H1 (cell line): ENCODE measurements around the gene ACTR8. TPM values are rescaled to one million over a fixed set of nuclear protein-coding genes. Genes with fewer than 3 reads are reported as not detected.

Source experiments
- BRCA1 ChIP-seq: IDR thresholded peaks from 2 replicates; pipeline ENCODE4 v1.6.1; 2012; ENCODE audit warnings: low read depth, low read length, improper control_type of control experiment
- CTBP2 ChIP-seq: IDR thresholded peaks from 2 replicates; pipeline ENCODE4 v1.7.0; 2011; ENCODE audit warnings: borderline replicate concordance, mild to moderate bottlenecking, moderate library complexity, mixed read lengths, low read length; ENCODE audit not compliant: insufficient read depth, insufficient read length
- E2F6 ChIP-seq: IDR thresholded peaks from 2 replicates; pipeline ENCODE4 v1.6.1; 2012; ENCODE audit warnings: inconsistent platforms
- MAFK ChIP-seq: IDR thresholded peaks from 2 replicates; pipeline ENCODE4 v1.6.1; 2012; ENCODE audit warnings: low read depth, mild to moderate bottlenecking, improper control_type of control experiment, low read length
- RNF2 ChIP-seq: fragments of 200-900, 300-1000 bp; sonication (generic); IDR thresholded peaks from 2 replicates; pipeline ENCODE4 v1.7.1; 2016; ENCODE audit warnings: borderline replicate concordance, low read depth, mild to moderate bottlenecking, antibody characterized with exemption, low read length; ENCODE audit not compliant: poor library complexity, severe bottlenecking; ENCODE audit errors: missing control alignments
- RXRA ChIP-seq: IDR thresholded peaks from 2 replicates; pipeline ENCODE4 v1.6.1; 2011; ENCODE audit warnings: low read depth, mild to moderate bottlenecking, low read length, moderate library complexity; ENCODE audit not compliant: insufficient read depth
- SP4 ChIP-seq: IDR thresholded peaks from 2 replicates; pipeline ENCODE4 v1.6.1; 2012; ENCODE audit warnings: low read length, inconsistent platforms
- polyA plus RNA-seq, 7 experiments: library from polyadenylated mRNA; depleted of rRNA in 3 of 7; stranded (reverse) in 5 of 7; unstranded in 2 of 7; fragments of >200 nt in 5 of 7; fragments of 200-250 nt in 2 of 7; gene quantifications; 1 replicate in 5 of 7; 2 replicates in 1 of 7; 4 replicates in 1 of 7; pipeline versions ENCODE4 v1.2.1 to v1.2.3, GENCODE V29; 2011 to 2013; ENCODE audit warnings: missing spikeins in 2 of 7, mixed read lengths in 2 of 7
- total RNA-seq: library from RNA; stranded (reverse); fragmentation: NEBNext Ultra II Directional; extraction: Animal tissue kit (Norgen Biotek cat#: 25700); gene quantifications from 2 replicates; pipeline ENCODE4 v1.2.1, GENCODE V29; 2021
- TF ChIP-seq, protein P1 (sequence below): fragments of 300-600 bp; sonication (generic); IDR thresholded peaks from 2 replicates; pipeline ENCODE4 v1.7.1; 2012; ENCODE audit warnings: low read length, moderate library complexity, mild to moderate bottlenecking, inconsistent platforms; ENCODE audit not compliant: insufficient replicate concordance

The ACTR8 gene
- total and polyA plus RNA-seq, 2 of the 8 experiments (the other 6 are each of a cell fraction or from before 2014, with no cell fraction given) = 8.3 to 26.9 TPM

GRCh38 chr3:53881691-53882593 lies at the start of gene ACTR8 (continued):
- TF ChIP-seq, protein P1, sequence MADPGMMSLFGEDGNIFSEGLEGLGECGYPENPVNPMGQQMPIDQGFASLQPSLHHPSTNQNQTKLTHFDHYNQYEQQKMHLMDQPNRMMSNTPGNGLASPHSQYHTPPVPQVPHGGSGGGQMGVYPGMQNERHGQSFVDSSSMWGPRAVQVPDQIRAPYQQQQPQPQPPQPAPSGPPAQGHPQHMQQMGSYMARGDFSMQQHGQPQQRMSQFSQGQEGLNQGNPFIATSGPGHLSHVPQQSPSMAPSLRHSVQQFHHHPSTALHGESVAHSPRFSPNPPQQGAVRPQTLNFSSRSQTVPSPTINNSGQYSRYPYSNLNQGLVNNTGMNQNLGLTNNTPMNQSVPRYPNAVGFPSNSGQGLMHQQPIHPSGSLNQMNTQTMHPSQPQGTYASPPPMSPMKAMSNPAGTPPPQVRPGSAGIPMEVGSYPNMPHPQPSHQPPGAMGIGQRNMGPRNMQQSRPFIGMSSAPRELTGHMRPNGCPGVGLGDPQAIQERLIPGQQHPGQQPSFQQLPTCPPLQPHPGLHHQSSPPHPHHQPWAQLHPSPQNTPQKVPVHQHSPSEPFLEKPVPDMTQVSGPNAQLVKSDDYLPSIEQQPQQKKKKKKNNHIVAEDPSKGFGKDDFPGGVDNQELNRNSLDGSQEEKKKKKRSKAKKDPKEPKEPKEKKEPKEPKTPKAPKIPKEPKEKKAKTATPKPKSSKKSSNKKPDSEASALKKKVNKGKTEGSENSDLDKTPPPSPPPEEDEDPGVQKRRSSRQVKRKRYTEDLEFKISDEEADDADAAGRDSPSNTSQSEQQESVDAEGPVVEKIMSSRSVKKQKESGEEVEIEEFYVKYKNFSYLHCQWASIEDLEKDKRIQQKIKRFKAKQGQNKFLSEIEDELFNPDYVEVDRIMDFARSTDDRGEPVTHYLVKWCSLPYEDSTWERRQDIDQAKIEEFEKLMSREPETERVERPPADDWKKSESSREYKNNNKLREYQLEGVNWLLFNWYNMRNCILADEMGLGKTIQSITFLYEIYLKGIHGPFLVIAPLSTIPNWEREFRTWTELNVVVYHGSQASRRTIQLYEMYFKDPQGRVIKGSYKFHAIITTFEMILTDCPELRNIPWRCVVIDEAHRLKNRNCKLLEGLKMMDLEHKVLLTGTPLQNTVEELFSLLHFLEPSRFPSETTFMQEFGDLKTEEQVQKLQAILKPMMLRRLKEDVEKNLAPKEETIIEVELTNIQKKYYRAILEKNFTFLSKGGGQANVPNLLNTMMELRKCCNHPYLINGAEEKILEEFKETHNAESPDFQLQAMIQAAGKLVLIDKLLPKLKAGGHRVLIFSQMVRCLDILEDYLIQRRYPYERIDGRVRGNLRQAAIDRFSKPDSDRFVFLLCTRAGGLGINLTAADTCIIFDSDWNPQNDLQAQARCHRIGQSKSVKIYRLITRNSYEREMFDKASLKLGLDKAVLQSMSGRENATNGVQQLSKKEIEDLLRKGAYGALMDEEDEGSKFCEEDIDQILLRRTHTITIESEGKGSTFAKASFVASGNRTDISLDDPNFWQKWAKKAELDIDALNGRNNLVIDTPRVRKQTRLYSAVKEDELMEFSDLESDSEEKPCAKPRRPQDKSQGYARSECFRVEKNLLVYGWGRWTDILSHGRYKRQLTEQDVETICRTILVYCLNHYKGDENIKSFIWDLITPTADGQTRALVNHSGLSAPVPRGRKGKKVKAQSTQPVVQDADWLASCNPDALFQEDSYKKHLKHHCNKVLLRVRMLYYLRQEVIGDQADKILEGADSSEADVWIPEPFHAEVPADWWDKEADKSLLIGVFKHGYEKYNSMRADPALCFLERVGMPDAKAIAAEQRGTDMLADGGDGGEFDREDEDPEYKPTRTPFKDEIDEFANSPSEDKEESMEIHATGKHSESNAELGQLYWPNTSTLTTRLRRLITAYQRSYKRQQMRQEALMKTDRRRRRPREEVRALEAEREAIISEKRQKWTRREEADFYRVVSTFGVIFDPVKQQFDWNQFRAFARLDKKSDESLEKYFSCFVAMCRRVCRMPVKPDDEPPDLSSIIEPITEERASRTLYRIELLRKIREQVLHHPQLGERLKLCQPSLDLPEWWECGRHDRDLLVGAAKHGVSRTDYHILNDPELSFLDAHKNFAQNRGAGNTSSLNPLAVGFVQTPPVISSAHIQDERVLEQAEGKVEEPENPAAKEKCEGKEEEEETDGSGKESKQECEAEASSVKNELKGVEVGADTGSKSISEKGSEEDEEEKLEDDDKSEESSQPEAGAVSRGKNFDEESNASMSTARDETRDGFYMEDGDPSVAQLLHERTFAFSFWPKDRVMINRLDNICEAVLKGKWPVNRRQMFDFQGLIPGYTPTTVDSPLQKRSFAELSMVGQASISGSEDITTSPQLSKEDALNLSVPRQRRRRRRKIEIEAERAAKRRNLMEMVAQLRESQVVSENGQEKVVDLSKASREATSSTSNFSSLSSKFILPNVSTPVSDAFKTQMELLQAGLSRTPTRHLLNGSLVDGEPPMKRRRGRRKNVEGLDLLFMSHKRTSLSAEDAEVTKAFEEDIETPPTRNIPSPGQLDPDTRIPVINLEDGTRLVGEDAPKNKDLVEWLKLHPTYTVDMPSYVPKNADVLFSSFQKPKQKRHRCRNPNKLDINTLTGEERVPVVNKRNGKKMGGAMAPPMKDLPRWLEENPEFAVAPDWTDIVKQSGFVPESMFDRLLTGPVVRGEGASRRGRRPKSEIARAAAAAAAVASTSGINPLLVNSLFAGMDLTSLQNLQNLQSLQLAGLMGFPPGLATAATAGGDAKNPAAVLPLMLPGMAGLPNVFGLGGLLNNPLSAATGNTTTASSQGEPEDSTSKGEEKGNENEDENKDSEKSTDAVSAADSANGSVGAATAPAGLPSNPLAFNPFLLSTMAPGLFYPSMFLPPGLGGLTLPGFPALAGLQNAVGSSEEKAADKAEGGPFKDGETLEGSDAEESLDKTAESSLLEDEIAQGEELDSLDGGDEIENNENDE = no peak
- no peak for TF ChIP-seq CTBP2
- no peak for TF ChIP-seq RXRA
- TF ChIP-seq SP4 = no peak
- no peak for TF ChIP-seq RNF2
- TF ChIP-seq MAFK = no peak
- TF ChIP-seq BRCA1 = no peak
- peak; percentile 27; the same call in 1 of the 2 replicates for TF ChIP-seq E2F6
